ENCODE results near the gene ATP5F1B. TPM values are rescaled to one million over a fixed set of nuclear protein-coding genes. Genes with fewer than 3 reads are reported as not detected.

The ATP5F1B gene
- total and polyA plus RNA-seq, 2 donors (not counting 1 experiment from before 2014, with no cell fraction given), result 613 to 965 TPM

GRCh38 chr12:56591126-56591525 is 54.7 kb downstream of the ATP5F1B start:
- DNase-seq (ENCODE audit: low read depth in 2 of 2), result no peak
- Histone ChIP-seq H3K9me3 (ENCODE audit: control insufficient read depth, insufficient read depth, low read depth, low read length) (no peaks in the 10 kb centered on the region), H3K4me2 (ENCODE audit: extremely low read depth, insufficient read depth, low read length) (no peak overlapping the region), H2AFZ (ENCODE audit: low read length) (no peak overlapping the region), H3K4me1 (ENCODE audit: control insufficient read depth, extremely low read depth, insufficient read depth, low read length) (no peaks in the 10 kb centered on the region), H3K36me3 (ENCODE audit: control insufficient read depth, insufficient read depth, low read length) (peaks cover 22% of the 10 kb centered on the region), H4K20me1 (ENCODE audit: control insufficient read depth, extremely low read depth, insufficient read depth, low read length) (no peaks in the 10 kb centered on the region), H3K9ac (ENCODE audit: insufficient read depth, low read length) (no peak overlapping the region), H3K4me3 (replicated peaks in 1 of 4; ENCODE audit: control extremely low read depth in 1 of 4, insufficient read depth in 1 of 4, low read depth in 3 of 4, low read length in 4 of 4) (no peak overlapping the region), H3K27ac (ENCODE audit: insufficient read depth, low read length) (no peak overlapping the region), H3K27me3 (ENCODE audit: control insufficient read depth, insufficient read depth, low read length) (no peaks in the 10 kb centered on the region), H3K79me2 (ENCODE audit: control insufficient read depth, insufficient read depth, low read length) (no peaks in the 10 kb centered on the region)
- TF ChIP-seq EZH2 (IDR thresholded peaks at IDR 0.05; ENCODE audit: low read length, missing control alignments) (no peak), CTCF (conservative IDR thresholded peaks at IDR 0.05 in 1 of 2, IDR thresholded peaks at IDR 0.05 in 1 of 2; ENCODE audit: low read depth in 1 of 2, low read length in 2 of 2) (no peak)

GRCh38 chr12:56590237-56590830 is 55.5 kb downstream of the ATP5F1B start:
- Histone ChIP-seq H3K4me3 (replicated peaks in 1 of 4; ENCODE audit: control extremely low read depth in 1 of 4, insufficient read depth in 1 of 4, low read depth in 3 of 4, low read length in 4 of 4) (no peak overlapping the region), H3K9me3 (ENCODE audit: control insufficient read depth, insufficient read depth, low read depth, low read length) (no peaks in the 10 kb centered on the region), H3K4me1 (ENCODE audit: control insufficient read depth, extremely low read depth, insufficient read depth, low read length) (no peaks in the 10 kb centered on the region), H2AFZ (ENCODE audit: low read length) (no peak overlapping the region), H4K20me1 (ENCODE audit: control insufficient read depth, extremely low read depth, insufficient read depth, low read length) (no peaks in the 10 kb centered on the region), H3K9ac (ENCODE audit: insufficient read depth, low read length) (no peak overlapping the region), H3K27ac (ENCODE audit: insufficient read depth, low read length) (no peak overlapping the region), H3K27me3 (ENCODE audit: control insufficient read depth, insufficient read depth, low read length) (no peaks in the 10 kb centered on the region), H3K4me2 (ENCODE audit: extremely low read depth, insufficient read depth, low read length) (no peak overlapping the region), H3K79me2 (ENCODE audit: control insufficient read depth, insufficient read depth, low read length) (no peaks in the 10 kb centered on the region), H3K36me3 (ENCODE audit: control insufficient read depth, insufficient read depth, low read length) (peaks cover 19% of the 10 kb centered on the region)
- peak in 1 of 2 donors; percentile 17 for DNase-seq (ENCODE audit: low read depth in 2 of 2)
- no peak for TF ChIP-seq EZH2 (IDR thresholded peaks at IDR 0.05; ENCODE audit: low read length, missing control alignments)
- peak in 1 of 2 donors; percentile 48 for TF ChIP-seq CTCF (conservative IDR thresholded peaks at IDR 0.05 in 1 of 2, IDR thresholded peaks at IDR 0.05 in 1 of 2; ENCODE audit: low read depth in 1 of 2, low read length in 2 of 2)

- Histone ChIP-seq H3K4me1 (ENCODE audit: control insufficient read depth, extremely low read depth, insufficient read depth, low read length) (no peaks in the 10 kb centered on the region), H3K36me3 (ENCODE audit: control insufficient read depth, insufficient read depth, low read length) (peaks cover 18% of the 10 kb centered on the region), H3K4me2 (ENCODE audit: extremely low read depth, insufficient read depth, low read length) (no peak overlapping the region), H3K27me3 (ENCODE audit: control insufficient read depth, insufficient read depth, low read length) (no peaks in the 10 kb centered on the region), H3K9me3 (ENCODE audit: control insufficient read depth, insufficient read depth, low read depth, low read length) (no peaks in the 10 kb centered on the region), H3K27ac (ENCODE audit: insufficient read depth, low read length) (no peak overlapping the region), H2AFZ (ENCODE audit: low read length) (no peak overlapping the region), H3K9ac (ENCODE audit: insufficient read depth, low read length) (no peak overlapping the region), H4K20me1 (ENCODE audit: control insufficient read depth, extremely low read depth, insufficient read depth, low read length) (no peaks in the 10 kb centered on the region), H3K79me2 (ENCODE audit: control insufficient read depth, insufficient read depth, low read length) (no peaks in the 10 kb centered on the region), H3K4me3 (replicated peaks in 1 of 4; ENCODE audit: control extremely low read depth in 1 of 4, insufficient read depth in 1 of 4, low read depth in 3 of 4, low read length in 4 of 4) (no peak overlapping the region)
- TF ChIP-seq EZH2 (IDR thresholded peaks at IDR 0.05; ENCODE audit: low read length, missing control alignments), result no peak
- TF ChIP-seq CTCF (conservative IDR thresholded peaks at IDR 0.05 in 1 of 2, IDR thresholded peaks at IDR 0.05 in 1 of 2; ENCODE audit: low read depth in 1 of 2, low read length in 2 of 2), result no peak
- DNase-seq (ENCODE audit: low read depth in 2 of 2), result no peak
Measured at GRCh38 chr12:56589783-56590182, 56.0 kb downstream of the ATP5F1B start.

Other genes starting within 250 kb of the ATP5F1B start
- gene TIMELESS, start 196.6 kb downstream of the ATP5F1B start, total RNA-seq, result 3.6 and 5.9 TPM in 2 replicates
- 1.2 and 3.8 TPM in 2 replicates for gene TIMELESS, start 196.6 kb downstream of the ATP5F1B start, polyA plus RNA-seq
- gene MIP, start 191.3 kb downstream of the ATP5F1B start, total RNA-seq, result not detected in 2 replicates
- gene MIP, start 191.3 kb downstream of the ATP5F1B start, polyA plus RNA-seq, result not detected in 2 replicates
- gene SPRYD4, start 177.4 kb downstream of the ATP5F1B start, total RNA-seq, result 1.0 and 1.7 TPM in 2 replicates
- gene SPRYD4, start 177.4 kb downstream of the ATP5F1B start, polyA plus RNA-seq, result 2.1 and 3.0 TPM in 2 replicates
- gene GLS2, start 157.8 kb downstream of the ATP5F1B start, total RNA-seq, result under 0.01 and 0.17 TPM in 2 replicates
- gene GLS2, start 157.8 kb downstream of the ATP5F1B start, polyA plus RNA-seq, result 0.03 and 0.08 TPM in 2 replicates
- gene RBMS2, start 124.2 kb downstream of the ATP5F1B start, total RNA-seq, result 11.3 and 23.1 TPM in 2 replicates
- gene RBMS2, start 124.2 kb downstream of the ATP5F1B start, polyA plus RNA-seq, result 66.9 and 76.2 TPM in 2 replicates
- gene BAZ2A, start 15.7 kb downstream of the ATP5F1B start, total RNA-seq, result 15.9 and 32.0 TPM in 2 replicates
- gene BAZ2A, start 15.7 kb downstream of the ATP5F1B start, polyA plus RNA-seq, result 39.9 and 42.5 TPM in 2 replicates
- gene PTGES3, start 42.3 kb upstream of the ATP5F1B start, total RNA-seq, result 53.7 and 60.3 TPM in 2 replicates
- gene PTGES3, start 42.3 kb upstream of the ATP5F1B start, polyA plus RNA-seq, result 119 and 149 TPM in 2 replicates
- gene NACA, start 79.3 kb upstream of the ATP5F1B start, total RNA-seq, result 1,188 and 1,487 TPM in 2 replicates
- gene NACA, start 79.3 kb upstream of the ATP5F1B start, polyA plus RNA-seq, result 971 and 1,242 TPM in 2 replicates
- 4.9 and 6.1 TPM in 2 replicates for gene PRIM1, start 106.3 kb upstream of the ATP5F1B start, total RNA-seq
- gene PRIM1, start 106.3 kb upstream of the ATP5F1B start, polyA plus RNA-seq, result 7.1 and 22.6 TPM in 2 replicates
- 1.5 and 2.3 TPM in 2 replicates for gene HSD17B6, start 117.3 kb upstream of the ATP5F1B start, total RNA-seq
- 0.59 and 1.4 TPM in 2 replicates for gene HSD17B6, start 117.3 kb upstream of the ATP5F1B start, polyA plus RNA-seq